ENCODE results near the gene LRRC8C.

Gene LRRC8C

GRCh38 chr1:89743788-89744187 lies 110.9 kb downstream of the LRRC8C start:
- Histone ChIP-seq H3K36me3 (ENCODE audit: insufficient read depth, low read length) (no peaks in the 10 kb centered on the region), H3K9me3 (ENCODE audit: insufficient read depth, low read length, severe bottlenecking) (no peaks in the 10 kb centered on the region), H4K20me1 (ENCODE audit: insufficient read depth, low read length) (no peaks in the 10 kb centered on the region), H2AFZ (ENCODE audit: low read depth, low read length) (no peak overlapping the region), H3K79me2 (ENCODE audit: insufficient read depth, low read length) (no peaks in the 10 kb centered on the region), H3K4me3 (ENCODE audit: low read depth in 1 of 2, low read length in 2 of 2) (no peak overlapping the region), H3K27ac (ENCODE audit: low read length) (no peak overlapping the region), H3K4me2 (ENCODE audit: insufficient read depth, low read length) (no peak overlapping the region), H3K4me1 (ENCODE audit: insufficient read depth, low read length) (peaks cover 12% of the 10 kb centered on the region; the same call in 1 of the 2 replicates), H3K27me3 (ENCODE audit: insufficient read depth, low read length, poor library complexity) (no peaks in the 10 kb centered on the region), H3K9ac (ENCODE audit: low read depth, low read length) (no peak overlapping the region)
- no peak for DNase-seq
- TF ChIP-seq EZH2 (IDR thresholded peaks at IDR 0.05; ENCODE audit: borderline replicate concordance, low read depth, low read length, severe bottlenecking) (no peak), CTCF (IDR thresholded peaks at IDR 0.05; ENCODE audit: borderline replicate concordance, extremely low read depth, low read length, poor library complexity, severe bottlenecking) (no peak)
- no peak for ATAC-seq (ENCODE audit: insufficient read depth, low read depth)

- no peak overlapping the region for H3K4me3 ChIP-seq (ENCODE audit: low read depth in 1 of 2, low read length in 2 of 2)
- no peak for TF ChIP-seq CTCF (IDR thresholded peaks at IDR 0.05; ENCODE audit: borderline replicate concordance, extremely low read depth, low read length, poor library complexity, severe bottlenecking)
- no peak for TF ChIP-seq EZH2 (IDR thresholded peaks at IDR 0.05; ENCODE audit: borderline replicate concordance, low read depth, low read length, severe bottlenecking)
- no peaks in the 10 kb centered on the region for H3K27me3 ChIP-seq (ENCODE audit: insufficient read depth, low read length, poor library complexity)
- DNase-seq = no peak
- H3K27ac ChIP-seq (ENCODE audit: low read length) = no peak overlapping the region
- H3K36me3 ChIP-seq (ENCODE audit: insufficient read depth, low read length) = no peaks in the 10 kb centered on the region
- no peak overlapping the region for H3K9ac ChIP-seq (ENCODE audit: low read depth, low read length)
- no peak overlapping the region for H3K4me2 ChIP-seq (ENCODE audit: insufficient read depth, low read length)
- no peaks in the 10 kb centered on the region for H4K20me1 ChIP-seq (ENCODE audit: insufficient read depth, low read length)
- no peaks in the 10 kb centered on the region for H3K4me1 ChIP-seq (ENCODE audit: insufficient read depth, low read length)
- no peaks in the 10 kb centered on the region for H3K9me3 ChIP-seq (ENCODE audit: insufficient read depth, low read length, severe bottlenecking)
- no peak for ATAC-seq (ENCODE audit: insufficient read depth, low read depth)
- H2AFZ ChIP-seq (ENCODE audit: low read depth, low read length) = no peak overlapping the region
- no peaks in the 10 kb centered on the region for H3K79me2 ChIP-seq (ENCODE audit: insufficient read depth, low read length)
These were observed 113.7 kb downstream of the LRRC8C start for GRCh38 chr1:89746424-89747149.

- Histone ChIP-seq H3K27me3 (ENCODE audit: insufficient read depth, low read length, poor library complexity) (no peaks in the 10 kb centered on the region), H3K79me2 (ENCODE audit: insufficient read depth, low read length) (no peaks in the 10 kb centered on the region), H3K4me3 (ENCODE audit: low read depth in 1 of 2, low read length in 2 of 2) (no peak overlapping the region), H3K9ac (ENCODE audit: low read depth, low read length) (0 out of 2 replicates have a peak overlapping the region, but pooled peaks have one; percentile 10), H2AFZ (ENCODE audit: low read depth, low read length) (peak overlapping the region; percentile 46), H3K27ac (ENCODE audit: low read length) (peak overlapping the region; percentile 52), H4K20me1 (ENCODE audit: insufficient read depth, low read length) (no peaks in the 10 kb centered on the region), H3K9me3 (ENCODE audit: insufficient read depth, low read length, severe bottlenecking) (no peaks in the 10 kb centered on the region), H3K36me3 (ENCODE audit: insufficient read depth, low read length) (no peaks in the 10 kb centered on the region), H3K4me2 (ENCODE audit: insufficient read depth, low read length) (no peak overlapping the region), H3K4me1 (ENCODE audit: insufficient read depth, low read length) (peaks cover 41% of the 10 kb centered on the region)
- TF ChIP-seq EZH2 (IDR thresholded peaks at IDR 0.05; ENCODE audit: borderline replicate concordance, low read depth, low read length, severe bottlenecking) (no peak), CTCF (IDR thresholded peaks at IDR 0.05; ENCODE audit: borderline replicate concordance, extremely low read depth, low read length, poor library complexity, severe bottlenecking) (no peak)
- no peak for DNase-seq
- ATAC-seq (ENCODE audit: insufficient read depth, low read depth) = no peak
These were observed 120.8 kb downstream of the LRRC8C start for GRCh38 chr1:89753761-89754160.
